H1 (cell line): Measurements from ENCODE around the gene SYNPR. TPM values are rescaled to one million over a fixed set of nuclear protein-coding genes. Genes with fewer than 3 reads are reported as not detected.

Source experiments
- CTCF ChIA-PET: fragments of 300-600 bp; sonication (Branson Sonifier 250); formaldehyde crosslinking; loops from one replicate; lab custom pipeline; 2021; ENCODE audit not compliant: partially characterized antibody; lab: Charles Lee
- POLR2A ChIA-PET: fragments of 300-600 bp; sonication (Branson Sonifier 250); formaldehyde crosslinking; loops from one replicate; lab custom pipeline; 2021; ENCODE audit warnings: inconsistent platforms; ENCODE audit not compliant: partially characterized antibody; lab: Charles Lee
- DNase-seq, 2 experiments: peaks; one replicate each; pipeline versions ENCODE4 v3.0.0 to v3.0.0-alpha.2; 2010 to 2022; ENCODE audit warnings: low spot score in 2 of 2, low read depth in 1 of 2, mixed read lengths in 1 of 2
- FAIRE-seq: peaks from 2 replicates; lab custom pipeline; 2011; peaks lifted over from hg19 to GRCh38; lab: Jason Lieb, UNC
- H2AFZ ChIP-seq: 2 replicates; pipeline ENCODE4 v1.8.1; 2012; ENCODE audit warnings: low read length, inconsistent platforms
- H2AK5ac ChIP-seq: 2 replicates; pipeline ENCODE4 v1.6.1; 2013; ENCODE audit warnings: low read depth, low read length
- H2BK120ac ChIP-seq: replicated peaks from 2 replicates; pipeline ENCODE3; 2013; ENCODE audit warnings: low read depth, low read length, inconsistent platforms
- H2BK12ac ChIP-seq: 2 replicates; pipeline ENCODE4 v1.6.1; 2013; ENCODE audit warnings: low read depth, low read length
- H2BK15ac ChIP-seq: 2 replicates; pipeline ENCODE4 v1.6.1; 2013; ENCODE audit warnings: low read length
- H2BK20ac ChIP-seq: 2 replicates; pipeline ENCODE4 v1.6.1; 2013; ENCODE audit warnings: low read length
- H2BK5ac ChIP-seq: 2 replicates; pipeline ENCODE4 v1.6.1; 2013; ENCODE audit warnings: low read depth, low read length
- H3K14ac ChIP-seq: 2 replicates; pipeline ENCODE4 v1.6.1; 2013; ENCODE audit warnings: inconsistent platforms; ENCODE audit not compliant: insufficient read length
- H3K18ac ChIP-seq: 2 replicates; pipeline ENCODE4 v1.6.1; 2013; ENCODE audit warnings: low read length; ENCODE audit errors: extremely low read depth
- H3K23ac ChIP-seq: 2 replicates; pipeline ENCODE4 v1.6.1; 2013; ENCODE audit warnings: inconsistent platforms; ENCODE audit not compliant: insufficient read length
- H3K23me2 ChIP-seq: 2 replicates; pipeline ENCODE4 v1.6.1; 2013; ENCODE audit warnings: low read depth, low read length
- H3K27ac ChIP-seq: 2 replicates; pipeline ENCODE4 v1.6.1; 2011; ENCODE audit warnings: low read depth, low read length, inconsistent platforms
- H3K27me3 ChIP-seq, 4 experiments: replicated peaks in 1 of 4; 1 replicate in 1 of 4; 2 replicates in 3 of 4; pipeline versions ENCODE4 v1.6.1 to v1.8.1; 2011 to 2013; ENCODE audit warnings: low read length in 3 of 4, mild to moderate bottlenecking in 3 of 4, inconsistent platforms in 2 of 4, mixed read lengths in 2 of 4, moderate library complexity in 1 of 4; ENCODE audit not compliant: control insufficient read depth in 3 of 4, insufficient read depth in 3 of 4; ENCODE audit errors: extremely low read depth in 1 of 4
- H3K36me3 ChIP-seq, 4 experiments: 2 replicates each; pipeline versions ENCODE4 v1.6.1 to v1.8.1; 2011 to 2013; ENCODE audit warnings: mild to moderate bottlenecking in 4 of 4, low read length in 3 of 4, moderate library complexity in 2 of 4, control low read depth in 1 of 4, inconsistent platforms in 1 of 4; ENCODE audit not compliant: insufficient read depth in 4 of 4, control insufficient read depth in 2 of 4
- H3K4ac ChIP-seq: replicated peaks from 2 replicates; pipeline ENCODE3; 2013; ENCODE audit warnings: low read length, low read depth, mixed read lengths, inconsistent platforms; ENCODE audit not compliant: insufficient read length
- H3K4me1 ChIP-seq, 4 experiments: replicated peaks in 1 of 4; 1 replicate in 1 of 4; 2 replicates in 3 of 4; pipeline versions ENCODE4 v1.6.1 to v1.8.1; 2011 to 2013; ENCODE audit warnings: low read length in 3 of 4, inconsistent platforms in 2 of 4, mixed read lengths in 1 of 4; ENCODE audit not compliant: insufficient read depth in 4 of 4, control insufficient read depth in 3 of 4
- H3K4me2 ChIP-seq, 2 experiments: 2 replicates each; pipeline versions ENCODE4 v1.6.1 to v1.8.1; 2011 to 2013; ENCODE audit warnings: low read depth in 2 of 2, low read length in 2 of 2, control low read depth in 1 of 2, inconsistent platforms in 1 of 2, mild to moderate bottlenecking in 1 of 2; ENCODE audit not compliant: insufficient read depth in 1 of 2
- H3K4me3 ChIP-seq, 4 experiments: fragments of 200-600, 300-600 bp in 1 of 4; sonication (generic), shearing (Covaris generic), sonication (Bioruptor Twin) in 1 of 4; 2 replicates each; pipeline versions ENCODE4 v1.5.1 to v1.8.1; 2011 to 2016; ENCODE audit warnings: low read length in 4 of 4, low read depth in 3 of 4, control low read depth in 2 of 4, inconsistent platforms in 2 of 4, mild to moderate bottlenecking in 2 of 4, mixed read lengths in 1 of 4, moderate library complexity in 1 of 4; ENCODE audit not compliant: insufficient read depth in 2 of 4; ENCODE audit errors: extremely low read depth in 1 of 4
- H3K56ac ChIP-seq: replicated peaks from 2 replicates; pipeline ENCODE3; 2013; ENCODE audit warnings: low read depth, mild to moderate bottlenecking, mixed read lengths, low read length, inconsistent platforms; ENCODE audit not compliant: insufficient read length
- H3K79me1 ChIP-seq: 2 replicates; pipeline ENCODE4 v1.6.1; 2013; ENCODE audit warnings: low read depth, low read length, control low read depth
- H3K79me2 ChIP-seq, 2 experiments: 2 replicates each; pipeline versions ENCODE4 v1.6.1 to v1.8.1; 2012 to 2013; ENCODE audit warnings: low read length in 2 of 2, mild to moderate bottlenecking in 2 of 2, inconsistent platforms in 1 of 2; ENCODE audit not compliant: insufficient read depth in 2 of 2, control insufficient read depth in 1 of 2
- H3K9ac ChIP-seq, 4 experiments: replicated peaks in 1 of 4; 1 replicate in 1 of 4; 2 replicates in 3 of 4; pipeline versions ENCODE4 v1.6.1 to v1.8.1; 2011 to 2013; ENCODE audit warnings: low read depth in 3 of 4, low read length in 3 of 4, control low read depth in 2 of 4, mild to moderate bottlenecking in 2 of 4, moderate library complexity in 2 of 4, inconsistent platforms in 1 of 4; ENCODE audit errors: extremely low read depth in 1 of 4
- H3K9me3 ChIP-seq, 2 experiments: 2 replicates each; pipeline versions ENCODE4 v1.6.1 to v1.8.1; 2012 to 2013; ENCODE audit warnings: mild to moderate bottlenecking in 2 of 2, moderate library complexity in 2 of 2, control low read depth in 1 of 2, inconsistent platforms in 1 of 2, low read depth in 1 of 2, low read length in 1 of 2, mixed read lengths in 1 of 2; ENCODE audit not compliant: insufficient read depth in 2 of 2
- H4K20me1 ChIP-seq, 2 experiments: replicated peaks in 1 of 2; 2 replicates each; pipeline versions ENCODE3 to v1.8.1; 2011 to 2013; ENCODE audit warnings: inconsistent platforms in 2 of 2, low read length in 2 of 2, mild to moderate bottlenecking in 1 of 2; ENCODE audit not compliant: insufficient read depth in 2 of 2, control insufficient read depth in 1 of 2
- H4K5ac ChIP-seq: 2 replicates; pipeline ENCODE4 v1.6.1; 2013; ENCODE audit warnings: low read length, low read depth, mixed read lengths, inconsistent platforms; ENCODE audit not compliant: insufficient read length
- H4K8ac ChIP-seq: 2 replicates; pipeline ENCODE4 v1.8.0; 2013; ENCODE audit warnings: mild to moderate bottlenecking, moderate library complexity, low read length, inconsistent platforms; ENCODE audit not compliant: insufficient read depth; ENCODE audit errors: extremely low read depth
- H4K91ac ChIP-seq: replicated peaks from 2 replicates; pipeline ENCODE3; 2013; ENCODE audit warnings: low read length, mixed read lengths, inconsistent platforms; ENCODE audit not compliant: insufficient read length
- CEBPB ChIP-seq: IDR thresholded peaks from 2 replicates; pipeline ENCODE4 v1.6.1; 2012; ENCODE audit warnings: low read depth, low read length
- TEAD4 ChIP-seq: IDR thresholded peaks from 2 replicates; pipeline ENCODE4 v1.6.1; 2012; ENCODE audit warnings: low read depth, low read length, inconsistent platforms, mixed read lengths
- WGBS, 2 experiments: shearing (Covaris generic) in 1 of 2; methylation state at CpG; one replicate each; pipeline versions ENCODE4 v1.1.6 to v1.1.7; 2013 to 2015; ENCODE audit warnings: low lambda C conversion rate in 2 of 2, mixed read lengths in 2 of 2, inconsistent platforms in 1 of 2, low coverage in 1 of 2, missing lambda C conversion rate in 1 of 2; ENCODE audit not compliant: insufficient replicate concordance in 2 of 2, insufficient coverage in 1 of 2, insufficient read length in 1 of 2; ENCODE audit errors: extremely low coverage in 1 of 2, missing lambda C conversion rate in 1 of 2; 5-methylcytosine and 5-hydroxymethylcytosine counted together
- polyA plus RNA-seq, 7 experiments: library from polyadenylated mRNA; depleted of rRNA in 3 of 7; stranded (reverse) in 5 of 7; unstranded in 2 of 7; fragments of >200 nt in 5 of 7; fragments of 200-250 nt in 2 of 7; gene quantifications; 1 replicate in 5 of 7; 2 replicates in 1 of 7; 4 replicates in 1 of 7; pipeline versions ENCODE4 v1.2.1 to v1.2.3, GENCODE V29; 2011 to 2013; ENCODE audit warnings: missing spikeins in 2 of 7, mixed read lengths in 2 of 7
- total RNA-seq: library from RNA; stranded (reverse); fragmentation: NEBNext Ultra II Directional; extraction: Animal tissue kit (Norgen Biotek cat#: 25700); gene quantifications from 2 replicates; pipeline ENCODE4 v1.2.1, GENCODE V29; 2021

SYNPR gene
- total and polyA plus RNA-seq, 2 of the 8 experiments (the other 6 are each of a cell fraction or from before 2014, with no cell fraction given) = 0.39 to 0.99 TPM

DNA sequence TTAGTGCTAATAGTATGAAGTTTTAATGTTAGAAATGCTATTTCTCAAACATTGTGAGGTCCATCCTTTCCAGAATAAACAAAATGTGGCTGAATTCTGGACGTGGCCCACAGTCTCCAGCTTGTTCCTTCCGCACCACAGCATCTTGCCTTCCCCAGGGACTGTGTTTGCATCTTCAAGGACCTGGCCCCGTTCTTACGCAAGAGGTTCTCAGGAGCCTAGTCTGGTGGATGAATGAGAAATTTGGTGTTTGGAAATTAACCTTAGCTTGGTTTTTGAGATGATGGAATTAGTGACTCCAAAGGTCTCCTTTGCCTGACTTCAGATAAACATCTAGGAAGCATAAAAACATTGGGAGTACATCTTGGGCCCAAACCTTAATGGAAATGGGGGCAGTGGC is 18.1 kb downstream of the SYNPR start:
- Histone ChIP-seq H3K9ac (no peak overlapping the region), H2BK5ac (no peak overlapping the region), H4K8ac (no peak overlapping the region), H3K14ac (no peak overlapping the region), H3K27ac (no peak overlapping the region), H2BK120ac (no peak overlapping the region), H3K56ac (no peak overlapping the region), H2AK5ac (no peak overlapping the region), H3K18ac (no peak overlapping the region), H3K79me1 (no peaks in the 10 kb centered on the region), H3K79me2 (no peaks in the 10 kb centered on the region), H4K91ac (no peak overlapping the region), H3K27me3 (no peaks in the 10 kb centered on the region; a peak in 1 of 7 replicates), H3K4ac (no peak overlapping the region), H3K9me3 (peaks cover 6 to 12% of the 10 kb centered on the region in 2 experiments; a peak in 2 of 4 replicates), H3K23me2 (no peaks in the 10 kb centered on the region), H3K23ac (no peak overlapping the region), H3K4me2 (no peak overlapping the region), H2BK15ac (no peak overlapping the region), H4K20me1 (no peaks in the 10 kb centered on the region), H3K36me3 (no peaks in the 10 kb centered on the region), H2AFZ (no peak overlapping the region), H4K5ac (no peak overlapping the region), H3K4me1 (no peaks in the 10 kb centered on the region), H3K4me3 (no peak overlapping the region), H2BK20ac (no peak overlapping the region), H2BK12ac (no peak overlapping the region)
- peak; percentile 94 for TF ChIP-seq CEBPB
- no peak for TF ChIP-seq TEAD4
- ChIA-PET CTCF (interaction anchor here (0.6 to 1.0 kb wide), 2 partner anchors 56 to 975 kb away, joined by 3 read pairs; no protein-coding TSS in a partner anchor), POLR2A (interaction anchor here (0.6 kb wide), 1 partner anchor 13 kb away, joined by 3 read pairs; no protein-coding TSS in a partner anchor)
- WGBS, 2 experiments = 72% methylated on average over 4 of the region's 4 CpGs; no CpG with 5 or more reads in 1 of the 2 experiments
- FAIRE-seq (no peak), DNase-seq (no peak)
